CD4-positive, alpha-beta memory T cell (primary cell): ENCODE results near the gene VIT. TPM values are rescaled to one million over a fixed set of nuclear protein-coding genes. Genes with fewer than 3 reads are reported as not detected.
A peak's percentile ranks its signal among the peaks of the same experiment; 100 is the strongest.
"Not testable (repeated sequence)": the region's sequence is repeated elsewhere in the genome, so short reads cannot be mapped to it uniquely, and the experiment has no call there.

Experiments used
- CTCF ChIA-PET: fragments of 350-600 bp; sonication (Branson Sonifier 250); formaldehyde crosslinking; loops from one replicate; lab custom pipeline; 2021; ENCODE audit warnings: inconsistent platforms; ENCODE audit not compliant: partially characterized antibody; lab: Charles Lee
- POLR2A ChIA-PET: fragments of 350-600 bp; sonication (Branson Sonifier 250); formaldehyde crosslinking; loops from one replicate; lab custom pipeline; 2021; ENCODE audit not compliant: partially characterized antibody; lab: Charles Lee
- DNase-seq, 5 donors: peaks; one replicate each; pipeline versions ENCODE4 v3.0.0 to v3.0.0-alpha.2; 2020 to 2022; ENCODE audit warnings: mixed read lengths in 1 of 5
- H3K27ac ChIP-seq: one replicate; pipeline ENCODE4 v1.7.0; 2013; ENCODE audit warnings: low read depth, low read length
- H3K27me3 ChIP-seq: 2 replicates; pipeline ENCODE4 v1.7.0; 2013; ENCODE audit warnings: mild to moderate bottlenecking, low read length, moderate library complexity; ENCODE audit not compliant: insufficient read depth
- H3K36me3 ChIP-seq: 2 replicates; pipeline ENCODE4 v1.7.0; 2013; ENCODE audit warnings: mild to moderate bottlenecking, low read length, moderate library complexity; ENCODE audit not compliant: insufficient read depth
- H3K4me1 ChIP-seq: 2 replicates; pipeline ENCODE4 v1.7.0; 2013; ENCODE audit warnings: mild to moderate bottlenecking, low read length, moderate library complexity; ENCODE audit not compliant: insufficient read depth
- H3K4me3 ChIP-seq, 2 donors: one replicate each; pipeline ENCODE4 v1.7.0; 2013; ENCODE audit warnings: low read length in 2 of 2, mild to moderate bottlenecking in 1 of 2
- H3K9me3 ChIP-seq, 2 donors: one replicate each; pipeline ENCODE4 v1.7.0; 2013; ENCODE audit warnings: low read length in 2 of 2, control low read depth in 1 of 2; ENCODE audit not compliant: control insufficient read depth in 1 of 2
- H3K27ac Mint-ChIP-seq, 7 donors: one replicate each; pipeline ENCODE4 v1.8.0; 2020 to 2021; ENCODE audit warnings: mixed read lengths in 7 of 7, mild to moderate bottlenecking in 6 of 7, inconsistent platforms in 3 of 7, moderate library complexity in 3 of 7
- H3K27me3 Mint-ChIP-seq, 2 donors: one replicate each; pipeline ENCODE4 v1.8.0; 2020 to 2021; ENCODE audit warnings: mixed read lengths in 2 of 2
- H3K36me3 Mint-ChIP-seq, 2 donors: one replicate each; pipeline ENCODE4 v1.8.0; 2020 to 2021; ENCODE audit warnings: mixed read lengths in 2 of 2, inconsistent platforms in 1 of 2, mild to moderate bottlenecking in 1 of 2
- H3K4me1 Mint-ChIP-seq, 4 donors: one replicate each; pipeline ENCODE4 v1.8.0; 2020 to 2021; ENCODE audit warnings: mixed read lengths in 4 of 4, mild to moderate bottlenecking in 1 of 4
- H3K4me3 Mint-ChIP-seq, 8 donors: one replicate each; pipeline ENCODE4 v1.8.0; 2020 to 2021; ENCODE audit warnings: mixed read lengths in 8 of 8, mild to moderate bottlenecking in 7 of 8, moderate library complexity in 6 of 8, inconsistent platforms in 3 of 8
- H3K9me3 Mint-ChIP-seq, 8 donors: one replicate each; pipeline ENCODE4 v1.8.0; 2020 to 2021; ENCODE audit warnings: mixed read lengths in 8 of 8, mild to moderate bottlenecking in 5 of 8, inconsistent platforms in 3 of 8, moderate library complexity in 1 of 8
- intact Hi-C: fragments of 100-400 bp; cut with micrococcal nuclease; formaldehyde crosslinking; loops from one replicate; pipeline ENCODE4 v1.15.1; 2023
- polyA plus RNA-seq, 2 donors: library from polyadenylated mRNA; unstranded; fragments of 300-500 nt; fragmentation: Illumina TruSeq; gene quantifications; one replicate each; pipeline ENCODE4 v1.2.3, GENCODE V29; 2021
- total RNA-seq, 2 experiments: library from RNA; stranded (reverse); gene quantifications; one replicate each; pipeline ENCODE4 v1.2.3, GENCODE V29; 2021

Gene VIT
- total and polyA plus RNA-seq, 4 experiments from 2014 or later: not detected

DNA sequence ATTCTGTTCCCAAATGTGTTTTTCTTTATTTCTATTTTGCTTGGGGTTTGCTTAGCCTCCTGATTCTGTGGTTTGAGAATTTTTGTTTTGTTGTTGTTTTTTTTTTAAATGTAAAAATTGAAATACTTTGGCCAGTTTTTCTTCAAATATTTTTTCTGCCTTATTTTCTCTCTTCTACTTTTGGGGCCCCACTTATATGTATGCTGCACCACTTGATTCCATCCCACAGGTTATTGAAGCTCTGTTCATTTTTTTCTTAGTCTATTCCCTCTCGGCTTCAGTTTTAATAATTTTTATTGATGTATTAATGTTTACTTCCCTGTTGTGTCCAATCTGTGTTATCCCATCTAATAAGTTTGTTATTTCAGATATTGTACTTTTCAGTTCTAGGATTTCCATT lies 17.7 kb upstream of the VIT start:
- no peak overlapping the region for H3K27ac Mint-ChIP-seq
- Histone ChIP-seq H3K9me3 (no peaks in the 10 kb centered on the region), H3K27ac (no peak overlapping the region), H3K36me3 (no peaks in the 10 kb centered on the region), H3K4me1 (no peaks in the 10 kb centered on the region), H3K27me3 (no peaks in the 10 kb centered on the region), H3K4me3 (no peak overlapping the region)
- POLR2A ChIA-PET: no interaction called here
- H3K4me3 Mint-ChIP-seq: no peak overlapping the region
- peaks cover 2 to 11% (median 6%) of the 10 kb centered on the region in 4 donors for H3K4me1 Mint-ChIP-seq
- CTCF ChIA-PET: no interaction called here
- H3K27me3 Mint-ChIP-seq: peaks cover 14 to 19% of the 10 kb centered on the region in 2 donors
- no peak for DNase-seq
- H3K36me3 Mint-ChIP-seq: no peaks in the 10 kb centered on the region
- intact Hi-C loops: no loop called here
- peaks cover 0 to 29% (median 20%) of the 10 kb centered on the region in 8 donors for H3K9me3 Mint-ChIP-seq

DNA sequence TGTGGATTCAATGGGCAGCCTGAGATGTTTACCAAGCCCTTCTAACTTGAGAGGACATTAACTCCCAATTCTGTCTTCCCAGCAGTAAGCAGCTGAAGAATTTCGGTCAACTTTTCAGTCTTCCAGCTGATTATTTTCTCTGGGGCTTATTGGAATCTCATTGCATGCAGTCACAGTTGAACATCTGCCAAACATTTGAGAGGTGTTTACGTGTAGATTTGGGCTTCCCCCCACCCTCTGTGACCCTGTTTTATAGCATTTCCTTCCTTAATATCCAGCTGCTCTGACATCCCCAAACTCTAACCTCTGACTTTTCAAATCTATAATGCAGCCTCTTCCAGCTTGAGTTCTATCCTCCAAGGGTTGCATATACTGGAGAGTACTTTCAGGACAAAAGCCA lies 16.5 kb upstream of the VIT start:
- intact Hi-C loops: no loop called here
- H3K36me3 Mint-ChIP-seq: no peaks in the 10 kb centered on the region
- peaks cover 0 to 29% (median 20%) of the 10 kb centered on the region in 8 donors for H3K9me3 Mint-ChIP-seq
- Histone ChIP-seq H3K4me1 (no peaks in the 10 kb centered on the region), H3K9me3 (no peaks in the 10 kb centered on the region), H3K27me3 (no peaks in the 10 kb centered on the region), H3K36me3 (no peaks in the 10 kb centered on the region), H3K4me3 (no peak overlapping the region), H3K27ac (no peak overlapping the region)
- peaks cover 13 to 23% of the 10 kb centered on the region in 2 donors for H3K27me3 Mint-ChIP-seq
- no peak overlapping the region for H3K4me3 Mint-ChIP-seq
- CTCF ChIA-PET: interaction anchor here (0.8 kb wide), 1 partner anchor 16 kb away, joined by 6 read pairs; no protein-coding TSS in a partner anchor
- H3K4me1 Mint-ChIP-seq: peaks cover 2 to 11% (median 6%) of the 10 kb centered on the region in 4 donors
- H3K27ac Mint-ChIP-seq: no peak overlapping the region
- POLR2A ChIA-PET: no interaction called here
- no peak for DNase-seq

DNA sequence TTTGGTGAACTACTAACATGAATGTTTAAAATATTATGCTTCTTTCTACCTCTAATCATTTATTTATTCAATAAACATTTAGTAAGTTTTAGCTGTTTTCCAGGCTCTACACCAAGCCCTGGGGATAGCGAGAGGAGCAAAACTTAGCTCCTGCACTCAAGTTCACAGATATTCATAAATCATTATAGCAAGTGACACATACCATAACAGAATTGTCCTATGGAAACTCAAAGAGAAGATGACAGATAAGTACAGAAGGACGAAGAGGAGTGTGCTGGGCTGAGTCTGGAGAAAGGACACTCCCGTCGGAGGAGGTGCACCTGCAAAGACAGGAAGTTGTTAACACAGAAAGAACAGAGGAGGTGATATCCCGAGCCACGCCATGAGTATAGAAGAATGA lies 13.9 kb upstream of the VIT start:
- H3K4me1 Mint-ChIP-seq: peaks cover 0 to 4% (median under 1%) of the 10 kb centered on the region in 4 donors
- Histone ChIP-seq H3K27ac (no peak overlapping the region), H3K4me3 (no peak overlapping the region), H3K27me3 (no peaks in the 10 kb centered on the region), H3K36me3 (no peaks in the 10 kb centered on the region), H3K4me1 (no peaks in the 10 kb centered on the region), H3K9me3 (no peaks in the 10 kb centered on the region)
- POLR2A ChIA-PET: no interaction called here
- H3K36me3 Mint-ChIP-seq: no peaks in the 10 kb centered on the region
- DNase-seq: no peak
- H3K9me3 Mint-ChIP-seq: peaks cover 0 to 29% (median 20%) of the 10 kb centered on the region in 8 donors
- peaks cover 3 to 23% of the 10 kb centered on the region in 2 donors for H3K27me3 Mint-ChIP-seq
- intact Hi-C loops: no loop called here
- CTCF ChIA-PET: no interaction called here
- H3K4me3 Mint-ChIP-seq: no peak overlapping the region
- H3K27ac Mint-ChIP-seq: no peak overlapping the region

DNA sequence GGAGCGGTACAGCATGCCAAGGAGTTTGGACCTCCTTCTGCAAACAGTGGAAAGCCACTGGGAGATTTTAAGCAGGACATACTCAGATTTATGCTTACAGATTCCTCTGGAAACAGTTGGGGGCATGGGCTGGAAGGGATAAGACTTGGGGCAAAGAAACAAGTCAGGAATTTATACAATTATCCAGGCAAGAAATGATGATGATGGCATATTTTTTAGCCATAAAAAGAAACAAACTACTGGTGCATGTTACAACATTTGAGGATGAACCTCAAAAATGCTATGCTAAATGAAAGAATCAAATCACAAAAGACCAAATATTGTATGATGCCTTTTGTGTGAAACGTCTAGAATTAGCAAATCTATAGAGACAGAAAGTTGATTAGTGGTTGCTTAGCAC lies 13.5 kb upstream of the VIT start:
- H3K4me3 Mint-ChIP-seq: no peak overlapping the region

DNA sequence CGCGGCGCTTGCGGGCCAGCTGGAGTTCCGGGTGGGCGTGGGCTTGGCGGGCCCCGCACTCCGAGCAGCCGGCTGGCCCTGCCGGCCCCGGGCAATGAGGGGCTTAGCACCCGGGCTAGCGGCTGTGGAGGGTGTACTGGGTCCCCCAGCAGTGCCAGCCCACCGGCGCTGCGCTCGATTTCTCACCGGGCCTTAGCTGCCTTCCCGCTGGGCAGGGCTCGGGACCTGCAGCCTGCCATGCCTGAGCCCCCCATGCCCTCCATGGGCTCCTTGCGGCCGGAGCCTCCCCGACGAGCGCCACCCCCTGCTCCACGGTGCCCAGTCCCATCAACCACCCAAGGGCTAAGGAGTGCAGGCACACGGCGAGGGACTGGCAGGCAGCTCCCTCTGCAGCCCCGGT lies 8.2 kb upstream of the VIT start:
- H3K4me3 ChIP-seq, POLR2A ChIA-PET, CTCF ChIA-PET, H3K4me3 Mint-ChIP-seq, DNase-seq, H3K4me1 Mint-ChIP-seq, H3K27me3 ChIP-seq, H3K9me3 ChIP-seq, H3K9me3 Mint-ChIP-seq, H3K36me3 Mint-ChIP-seq, H3K27ac Mint-ChIP-seq, H3K36me3 ChIP-seq, H3K4me1 ChIP-seq, H3K27ac ChIP-seq, intact Hi-C loops: not testable (repeated sequence)
- H3K27me3 Mint-ChIP-seq: peaks cover 13 to 15% of the 10 kb centered on the region in 2 donors

More for the DNA sequence above, 13.5 kb upstream of the VIT start:
- no peak overlapping the region for H3K27ac ChIP-seq
- H3K9me3 ChIP-seq: no peaks in the 10 kb centered on the region
- ChIA-PET POLR2A (no interaction called here), CTCF (no interaction called here)
- peaks cover 0 to under 1% (median 0%) of the 10 kb centered on the region in 4 donors for H3K4me1 Mint-ChIP-seq
- no peak overlapping the region for H3K4me3 ChIP-seq
- H3K27me3 Mint-ChIP-seq: peaks cover 3 to 21% of the 10 kb centered on the region in 2 donors
- no peaks in the 10 kb centered on the region for H3K27me3 ChIP-seq
- no peak overlapping the region for H3K27ac Mint-ChIP-seq
- DNase-seq: no peak
- peaks cover 0 to 25% (median 18%) of the 10 kb centered on the region in 8 donors for H3K9me3 Mint-ChIP-seq
- no peaks in the 10 kb centered on the region for H3K36me3 Mint-ChIP-seq
- H3K4me1 ChIP-seq: no peaks in the 10 kb centered on the region
- H3K36me3 ChIP-seq: no peaks in the 10 kb centered on the region
- intact Hi-C loops: no loop called here

DNA sequence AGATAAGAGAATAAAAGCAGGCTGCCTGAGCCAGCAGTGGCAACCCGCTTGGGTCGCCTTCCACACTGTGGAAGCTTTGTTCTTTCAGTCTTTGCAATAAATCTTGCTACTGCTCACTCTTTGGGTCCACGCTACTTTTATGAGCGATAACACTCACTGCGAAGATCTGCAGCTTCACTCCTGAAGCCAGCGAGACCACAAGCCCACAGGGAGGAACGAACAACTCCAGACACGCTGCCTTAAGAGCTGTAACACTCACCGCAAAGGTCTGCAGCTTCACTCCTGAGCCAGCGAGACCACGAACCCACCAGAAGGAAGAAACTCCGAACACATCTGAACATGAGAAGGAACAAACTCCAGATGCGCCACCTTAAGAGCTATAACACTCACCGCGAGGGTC lies 7.5 kb upstream of the VIT start:
- H3K4me3 ChIP-seq, intact Hi-C loops, H3K9me3 ChIP-seq, H3K27ac Mint-ChIP-seq, POLR2A ChIA-PET, H3K36me3 ChIP-seq, CTCF ChIA-PET, DNase-seq, H3K4me1 ChIP-seq, H3K27me3 ChIP-seq, H3K9me3 Mint-ChIP-seq, H3K36me3 Mint-ChIP-seq, H3K27ac ChIP-seq, H3K4me1 Mint-ChIP-seq: not testable (repeated sequence)
- H3K27me3 Mint-ChIP-seq: peaks cover 13 to 15% of the 10 kb centered on the region in 2 donors
- H3K4me3 Mint-ChIP-seq: peak overlapping the region in 3 of 8 donors; percentile 3 to 31 (median 25)

DNA sequence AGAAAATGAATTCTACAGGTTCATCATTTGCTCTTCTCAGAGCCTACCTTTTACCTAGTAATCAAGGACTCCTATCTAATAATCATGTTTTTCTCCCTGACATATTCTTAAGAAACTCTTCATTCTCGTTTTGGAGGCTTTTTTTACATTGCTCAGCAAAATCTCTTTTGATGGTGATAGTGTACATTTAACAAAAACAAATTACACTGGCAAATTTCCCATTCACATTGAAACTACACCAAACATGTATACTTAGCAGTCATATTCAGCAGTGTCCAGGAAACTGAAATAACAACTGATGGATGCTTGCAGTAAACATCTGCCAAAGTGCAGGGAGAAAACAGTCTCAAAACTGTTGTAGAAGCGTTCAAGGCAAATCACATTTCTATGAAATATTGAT lies 4.4 kb upstream of the VIT start:
- no peak overlapping the region for H3K27ac Mint-ChIP-seq
- no peaks in the 10 kb centered on the region for H3K4me1 ChIP-seq
- peaks cover 0 to 2% (median 0%) of the 10 kb centered on the region in 8 donors for H3K9me3 Mint-ChIP-seq
- no peaks in the 10 kb centered on the region for H3K36me3 ChIP-seq
- H3K4me3 ChIP-seq: no peak overlapping the region
- DNase-seq: no peak
- no peak overlapping the region for H3K4me3 Mint-ChIP-seq
- no peak overlapping the region for H3K27ac ChIP-seq
- peaks cover 2 to 4% (median 3%) of the 10 kb centered on the region in 4 donors for H3K4me1 Mint-ChIP-seq
- peaks cover 8 to 13% of the 10 kb centered on the region in 2 donors for H3K27me3 Mint-ChIP-seq
- intact Hi-C loops: no loop called here
- no peaks in the 10 kb centered on the region for H3K27me3 ChIP-seq
- POLR2A ChIA-PET: no interaction called here
- H3K36me3 Mint-ChIP-seq: no peaks in the 10 kb centered on the region
- CTCF ChIA-PET: no interaction called here
- H3K9me3 ChIP-seq: no peaks in the 10 kb centered on the region

DNA sequence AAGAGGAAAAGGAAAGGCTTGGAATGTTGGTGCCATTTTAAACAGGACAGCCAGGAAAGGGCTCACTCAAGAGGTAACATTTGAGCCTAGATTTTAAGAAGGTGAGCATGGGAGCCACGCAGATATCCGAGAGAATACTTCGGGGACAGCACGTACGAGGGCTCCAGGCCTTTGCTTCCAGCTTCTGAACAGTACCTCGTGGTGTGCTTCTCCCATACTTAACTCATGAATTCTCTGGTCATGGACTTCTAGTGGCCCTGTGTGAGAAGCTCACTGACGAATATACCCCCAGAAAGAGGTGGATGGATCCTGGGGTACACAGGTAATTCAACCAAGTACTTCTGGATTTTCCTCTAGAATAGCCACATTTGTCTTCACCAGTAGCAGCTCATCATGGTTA lies 2.7 kb upstream of the VIT start:
- no peak for DNase-seq
- H3K4me1 ChIP-seq: no peaks in the 10 kb centered on the region
- H3K36me3 Mint-ChIP-seq: no peaks in the 10 kb centered on the region
- intact Hi-C loops: no loop called here
- H3K4me1 Mint-ChIP-seq: peaks cover 2 to 4% (median 3%) of the 10 kb centered on the region in 4 donors
- no peak overlapping the region for H3K4me3 Mint-ChIP-seq
- peaks cover 3 to 16% of the 10 kb centered on the region in 2 donors for H3K27me3 Mint-ChIP-seq
- no peaks in the 10 kb centered on the region for H3K36me3 ChIP-seq
- no peaks in the 10 kb centered on the region for H3K27me3 ChIP-seq
- POLR2A ChIA-PET: no interaction called here
- H3K9me3 ChIP-seq: no peaks in the 10 kb centered on the region
- no peak overlapping the region for H3K27ac ChIP-seq
- CTCF ChIA-PET: no interaction called here
- H3K4me3 ChIP-seq: no peak overlapping the region
- no peak overlapping the region for H3K27ac Mint-ChIP-seq
- H3K9me3 Mint-ChIP-seq: no peaks in the 10 kb centered on the region
